MG63 (cell line): ENCODE measurements around the gene GRB10. TPM values are rescaled to one million over a fixed set of nuclear protein-coding genes. Genes with fewer than 3 reads are reported as not detected.
"Not testable (repeated sequence)": the region's sequence is repeated elsewhere in the genome, so short reads cannot be mapped to it uniquely, and the experiment has no call there.

Source experiments
- DNase-seq: peaks from one replicate; pipeline ENCODE4 v3.0.0-alpha.2; 2020
- H3K27me3 ChIP-seq: fragments of 250-450 bp; sonication (Bioruptor Pico); 2 replicates; pipeline ENCODE4 v1.5.1; 2020; ENCODE audit warnings: mild to moderate bottlenecking, moderate library complexity
- H3K36me3 ChIP-seq: fragments of 250-450 bp; sonication (Bioruptor Pico); 2 replicates; pipeline ENCODE4 v1.5.1; 2020; ENCODE audit warnings: mild to moderate bottlenecking, moderate library complexity
- H3K4me3 ChIP-seq: fragments of 250-450 bp; sonication (Bioruptor Pico); 2 replicates; pipeline ENCODE4 v1.5.1; 2020; ENCODE audit warnings: mild to moderate bottlenecking, moderate library complexity
- H3K9me3 ChIP-seq: fragments of 250-450 bp; sonication (Bioruptor Pico); 2 replicates; pipeline ENCODE4 v1.5.1; 2020; ENCODE audit warnings: mild to moderate bottlenecking, moderate library complexity
- total RNA-seq: library from RNA; depleted of rRNA; stranded (reverse); fragments of >200 nt; shearing (Covaris generic); gene quantifications from 2 replicates; pipeline ENCODE4 v1.2.3, GENCODE V29; 2014; ENCODE audit warnings: low replicate concordance

Gene GRB10
- total RNA-seq, 1 experiment from 2014 or later = 33.1 TPM

DNA sequence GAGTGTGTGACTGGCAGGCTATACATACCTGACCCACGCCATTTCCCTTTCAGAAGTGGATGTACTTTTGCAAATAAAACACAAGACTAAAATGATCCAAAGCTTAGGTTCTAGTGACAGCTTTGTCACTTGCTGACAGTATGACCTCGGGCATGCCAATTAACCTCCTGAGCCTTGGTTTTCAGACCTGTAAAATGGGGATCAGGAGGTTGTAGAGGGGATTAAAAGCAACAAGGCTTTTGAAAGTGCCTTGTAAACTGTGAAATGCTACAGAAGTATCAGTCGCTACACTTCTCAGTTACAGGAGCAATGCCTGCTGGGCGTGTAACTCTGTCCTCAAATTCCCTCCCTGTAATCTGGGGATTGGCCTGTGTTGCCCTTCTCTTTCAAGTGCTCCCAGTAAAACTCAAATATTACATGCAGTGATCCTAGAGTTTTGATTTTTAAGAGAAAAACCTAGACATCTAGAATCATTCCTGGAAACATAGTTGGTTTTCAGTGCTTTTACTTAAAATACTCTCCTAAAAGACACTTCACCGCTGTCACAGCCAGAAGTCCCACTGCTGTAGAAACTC is 8.8 kb upstream of the GRB10 start:
- no peaks in the 10 kb centered on the region for H3K9me3 ChIP-seq
- no peak for DNase-seq
- no peaks in the 10 kb centered on the region for H3K27me3 ChIP-seq
- peaks cover 16% of the 10 kb centered on the region for H3K36me3 ChIP-seq
- peak overlapping the region; percentile 78 for H3K4me3 ChIP-seq

DNA sequence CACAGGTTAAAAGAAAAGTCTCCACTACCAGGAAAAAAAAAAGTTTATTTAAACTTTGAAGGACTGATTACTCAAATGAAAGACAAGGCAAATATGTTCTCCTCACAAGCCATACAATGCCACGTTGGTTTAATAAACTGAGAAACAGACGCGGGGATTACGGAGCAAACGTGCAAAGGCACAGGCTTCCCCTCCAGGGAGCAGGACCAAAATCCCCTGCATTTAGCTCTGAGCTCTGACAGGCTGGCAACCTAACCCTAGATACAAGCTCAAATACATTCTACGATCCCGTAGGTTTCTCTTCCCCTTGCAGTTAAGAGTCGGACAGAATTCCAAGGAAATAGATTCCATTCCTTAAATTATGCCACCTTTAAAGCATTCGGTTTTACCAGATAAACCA is 7.7 kb upstream of the GRB10 start:
- H3K9me3 ChIP-seq = no peaks in the 10 kb centered on the region
- no peak for DNase-seq
- peaks cover 16% of the 10 kb centered on the region for H3K36me3 ChIP-seq
- no peaks in the 10 kb centered on the region for H3K27me3 ChIP-seq
- no peak overlapping the region; the same call in 1 of the 2 replicates for H3K4me3 ChIP-seq

DNA sequence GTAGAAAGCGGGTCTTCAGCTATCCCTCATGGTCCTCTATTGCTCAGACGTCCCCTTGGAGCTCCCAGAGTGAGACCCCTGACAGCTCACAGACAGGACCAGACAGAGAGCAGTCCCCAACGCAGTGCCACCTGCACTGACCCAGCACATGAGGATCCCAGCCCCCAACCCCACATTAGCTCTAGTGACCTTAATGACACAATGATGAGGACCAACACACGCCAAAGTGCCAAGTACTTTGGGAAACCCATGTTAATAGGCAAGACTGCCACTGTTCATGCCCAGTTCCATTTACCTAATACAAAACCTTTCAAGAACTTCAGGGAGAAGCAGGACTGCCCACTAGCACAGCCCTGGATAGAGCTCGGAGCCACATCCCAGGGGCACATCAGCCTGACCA is 5.7 kb upstream of the GRB10 start:
- H3K9me3 ChIP-seq = no peaks in the 10 kb centered on the region
- H3K36me3 ChIP-seq = peaks cover 16% of the 10 kb centered on the region
- H3K4me3 ChIP-seq = no peak overlapping the region
- no peaks in the 10 kb centered on the region for H3K27me3 ChIP-seq
- no peak for DNase-seq

DNA sequence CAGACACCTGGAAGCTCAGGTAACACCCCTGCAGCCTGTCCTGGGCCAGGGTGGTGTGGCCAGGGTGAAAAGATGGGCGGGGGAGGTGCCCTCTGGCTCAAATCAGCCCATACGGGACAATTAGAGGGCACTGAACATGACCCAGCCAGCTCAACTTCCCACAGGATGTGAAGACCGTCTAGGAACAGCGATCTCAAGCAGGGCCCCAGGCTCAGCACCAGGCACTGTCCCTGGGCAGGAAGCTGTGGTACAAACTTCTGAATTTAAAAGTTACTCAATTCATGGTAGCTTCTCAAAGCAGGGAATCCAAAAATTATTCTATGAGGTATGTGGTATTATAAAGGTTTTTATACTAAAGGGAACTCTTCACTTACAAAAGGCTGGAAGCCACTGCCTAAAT is 5.1 kb upstream of the GRB10 start:
- Histone ChIP-seq H3K9me3 (no peaks in the 10 kb centered on the region), H3K27me3 (no peaks in the 10 kb centered on the region), H3K36me3 (peaks cover 16% of the 10 kb centered on the region), H3K4me3 (no peak overlapping the region)
- DNase-seq = no peak

DNA sequence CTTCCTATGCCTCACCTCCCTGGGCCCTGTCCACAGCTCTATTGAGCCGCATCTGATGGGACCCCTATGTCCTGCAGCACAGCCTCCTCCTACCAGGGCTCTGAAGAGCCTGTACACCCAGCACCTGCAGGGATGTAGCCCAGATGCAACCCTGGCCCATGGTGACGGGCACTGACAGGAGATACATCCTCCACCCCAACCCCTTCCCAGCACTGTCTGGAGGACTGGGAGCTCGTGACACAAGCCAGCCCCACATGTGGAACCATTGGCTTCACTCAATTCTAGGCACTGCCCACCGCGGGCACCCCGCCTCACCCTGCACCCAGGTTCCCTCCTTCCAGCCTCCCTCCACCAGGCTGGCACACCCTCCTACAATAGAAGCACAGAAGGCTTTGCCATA is 2.6 kb upstream of the GRB10 start:
- Histone ChIP-seq H3K4me3 (no peak overlapping the region), H3K27me3 (no peaks in the 10 kb centered on the region), H3K36me3 (peaks cover 9% of the 10 kb centered on the region), H3K9me3 (no peaks in the 10 kb centered on the region)
- no peak for DNase-seq

DNA sequence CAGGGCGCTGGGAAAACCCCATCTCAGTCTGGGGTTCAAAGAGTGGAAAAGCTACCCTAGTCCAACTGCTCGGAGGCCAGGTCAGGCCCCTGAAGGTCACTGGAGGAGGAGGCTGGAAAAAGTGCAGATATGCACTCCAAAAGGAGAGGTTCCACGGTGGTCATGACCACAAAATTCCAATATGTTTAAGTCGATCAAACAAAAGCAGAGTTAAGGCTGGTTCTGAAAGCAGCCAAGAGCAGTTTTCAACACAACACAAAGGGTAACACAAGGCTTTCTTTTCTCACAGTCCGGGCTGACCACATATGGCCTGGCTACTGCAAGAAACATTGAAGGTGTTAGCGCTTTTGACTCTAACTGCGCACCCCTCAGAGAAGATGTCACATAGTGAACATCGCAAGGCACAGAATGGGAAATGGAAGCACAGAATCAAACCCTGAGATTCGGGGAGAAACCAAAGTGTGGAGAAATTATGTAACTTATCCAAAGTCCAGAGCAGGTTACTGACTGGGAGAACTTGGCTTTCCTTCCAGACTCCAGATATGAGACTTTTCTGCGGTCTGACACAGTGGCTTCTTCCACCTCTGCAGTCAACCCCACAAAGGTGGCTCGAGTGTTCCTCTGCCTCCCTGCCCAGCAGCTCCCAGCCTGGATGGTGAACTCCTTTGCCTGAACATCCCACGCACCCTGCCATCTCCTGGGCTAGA is 1.3 kb upstream of the GRB10 start:
- Histone ChIP-seq H3K36me3 (peaks cover 3% of the 10 kb centered on the region; the same call in 1 of the 2 replicates), H3K4me3 (no peak overlapping the region), H3K9me3 (no peaks in the 10 kb centered on the region), H3K27me3 (no peaks in the 10 kb centered on the region)
- DNase-seq = no peak

DNA sequence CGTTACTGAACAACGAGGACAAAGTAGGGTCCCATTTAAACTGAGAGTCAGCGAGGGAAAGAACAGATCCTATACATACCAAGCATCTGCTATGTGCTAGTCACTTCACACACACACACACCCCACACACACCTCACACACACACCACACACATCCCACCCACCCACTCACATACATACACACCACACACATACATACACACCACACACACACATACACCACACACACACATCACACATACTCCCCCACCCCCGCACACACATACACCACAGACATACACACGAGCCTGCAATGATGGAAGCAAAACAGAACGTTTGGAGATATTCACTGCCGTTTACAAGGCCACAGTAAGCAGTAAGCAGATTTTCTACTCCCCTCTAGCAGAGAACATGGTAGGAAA is 607 bp upstream of the GRB10 start:
- Histone ChIP-seq H3K36me3 (no peaks in the 10 kb centered on the region), H3K27me3 (no peaks in the 10 kb centered on the region), H3K4me3 (no peak overlapping the region), H3K9me3 (no peaks in the 10 kb centered on the region)
- DNase-seq = no peak

DNA sequence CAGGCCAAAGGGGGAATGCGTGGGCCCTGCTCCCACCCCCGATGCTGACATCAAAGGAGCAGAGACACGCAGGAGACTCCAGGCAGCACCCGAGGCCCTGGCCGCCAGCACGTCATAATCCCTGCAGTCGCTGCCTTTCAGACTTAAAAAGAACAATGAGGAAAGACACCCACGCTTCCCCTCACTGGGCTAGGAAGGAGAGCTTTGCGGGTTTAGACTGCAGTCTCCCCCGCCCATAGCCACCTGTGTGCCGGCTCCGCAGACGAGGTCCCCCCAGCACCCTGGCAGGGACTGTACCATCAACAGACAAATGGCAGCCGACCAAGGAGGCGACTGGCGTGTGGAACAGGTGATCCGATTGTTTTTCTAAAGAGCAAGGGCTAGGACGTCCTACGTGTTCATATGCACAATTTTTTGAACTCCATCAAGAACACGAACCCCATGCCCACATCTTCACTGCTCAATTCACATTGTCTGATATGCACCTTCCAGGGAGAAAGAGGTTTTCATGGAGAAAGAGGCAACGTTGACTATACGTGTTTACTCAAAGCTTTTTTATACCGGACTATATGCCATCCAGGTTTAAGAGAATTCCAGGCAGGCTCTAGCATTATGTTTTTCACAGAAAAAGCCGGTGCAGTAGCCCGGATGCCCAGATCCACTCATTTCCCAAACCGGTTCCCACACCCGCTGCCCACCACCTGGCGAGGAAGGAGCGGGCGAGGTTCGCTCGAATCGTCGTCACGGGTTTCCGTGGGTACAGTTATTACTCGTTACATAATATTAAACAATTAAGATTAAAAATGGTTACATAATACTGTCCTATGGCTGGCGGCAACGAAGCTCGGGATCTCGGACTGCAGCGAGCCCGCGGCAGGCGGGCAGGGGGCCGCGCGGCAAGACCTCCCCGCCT is 1.1 kb downstream of the GRB10 start:
- H3K9me3 ChIP-seq = no peaks in the 10 kb centered on the region
- H3K36me3 ChIP-seq = no peaks in the 10 kb centered on the region
- no peaks in the 10 kb centered on the region for H3K27me3 ChIP-seq
- H3K4me3 ChIP-seq = no peak overlapping the region
- DNase-seq = no peak

DNA sequence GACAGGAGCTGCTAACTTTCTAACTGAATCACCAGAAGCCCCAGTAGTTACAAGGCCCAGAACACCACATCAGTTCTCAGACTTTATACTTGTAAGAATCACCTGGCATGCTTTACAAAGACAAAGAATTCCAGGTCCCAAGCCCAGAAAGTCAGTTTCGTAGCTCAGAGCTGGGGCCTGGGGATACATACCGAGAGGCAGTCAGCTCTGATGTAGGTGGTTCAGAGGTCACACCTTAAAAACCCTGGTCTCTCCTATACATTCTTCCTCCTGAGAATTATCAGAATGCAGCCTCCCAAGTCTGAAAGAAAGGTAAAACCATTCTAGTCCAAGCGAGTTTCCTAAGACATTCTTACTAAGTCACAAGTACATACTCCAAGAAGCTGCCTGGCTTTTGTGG is 2.3 kb downstream of the GRB10 start:
- no peak for DNase-seq
- no peaks in the 10 kb centered on the region for H3K36me3 ChIP-seq
- H3K9me3 ChIP-seq = no peaks in the 10 kb centered on the region
- no peaks in the 10 kb centered on the region for H3K27me3 ChIP-seq
- no peak overlapping the region for H3K4me3 ChIP-seq

DNA sequence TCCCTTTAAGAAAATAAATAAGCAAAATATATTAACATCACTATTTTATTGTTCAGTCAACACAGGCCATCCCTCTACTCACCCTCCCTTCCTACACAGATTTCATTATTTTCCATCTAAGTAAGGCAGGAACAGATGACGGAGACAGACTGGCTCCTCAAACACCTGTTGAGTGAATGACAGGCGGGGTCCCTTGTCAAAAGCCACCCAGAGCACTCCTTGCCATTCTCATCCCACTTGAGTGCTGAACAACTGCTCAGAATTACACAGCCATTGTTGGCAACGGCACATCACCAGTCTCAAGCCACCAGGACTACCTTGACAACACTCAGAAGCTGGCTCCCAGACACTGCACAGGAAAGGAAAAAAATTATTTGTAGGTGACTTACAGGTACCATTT is 3.3 kb downstream of the GRB10 start:
- H3K27me3 ChIP-seq = no peaks in the 10 kb centered on the region
- no peak for DNase-seq
- H3K4me3 ChIP-seq = no peak overlapping the region
- H3K36me3 ChIP-seq = no peaks in the 10 kb centered on the region
- no peaks in the 10 kb centered on the region for H3K9me3 ChIP-seq

DNA sequence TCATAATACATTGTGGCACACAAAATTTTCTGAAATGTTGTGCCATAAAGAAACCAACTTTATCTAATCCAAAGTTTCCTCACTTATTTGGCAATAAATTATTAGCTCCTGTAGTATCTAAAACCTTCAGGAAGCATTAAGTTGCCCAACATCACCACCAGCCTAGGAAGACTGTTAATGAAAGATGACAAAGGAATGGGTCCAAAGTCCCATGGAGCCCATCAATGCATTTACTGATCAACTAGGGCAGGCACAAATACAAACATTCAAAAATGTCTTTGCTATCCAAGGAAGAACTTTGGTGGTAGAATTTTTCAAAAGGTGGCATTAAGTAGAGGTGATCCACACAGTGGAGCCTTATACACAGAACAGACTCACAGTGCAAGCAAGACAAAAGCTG is 4.5 kb downstream of the GRB10 start:
- Histone ChIP-seq H3K9me3 (no peaks in the 10 kb centered on the region; the same call in 1 of the 2 replicates), H3K27me3 (no peaks in the 10 kb centered on the region), H3K4me3 (no peak overlapping the region), H3K36me3 (no peaks in the 10 kb centered on the region)
- no peak for DNase-seq

DNA sequence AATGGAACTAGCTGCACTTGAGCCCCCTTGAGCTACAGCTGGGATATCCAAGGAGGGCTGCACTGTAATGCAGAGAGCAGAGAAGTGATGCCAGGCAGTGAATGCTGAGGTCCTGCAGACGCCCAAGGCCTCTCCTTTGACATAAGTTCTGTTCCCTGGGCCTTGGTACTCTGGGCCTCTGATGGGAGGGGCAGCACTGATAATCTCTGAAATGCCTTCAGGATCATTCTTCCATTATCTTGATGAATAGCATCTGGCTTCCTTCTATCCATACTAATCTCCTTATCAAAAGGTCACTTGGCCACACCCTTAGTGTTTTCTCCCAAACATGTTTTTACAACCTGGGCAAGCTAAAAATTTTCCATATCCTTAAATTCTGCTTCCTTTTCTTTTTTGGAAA is 6.9 kb downstream of the GRB10 start:
- Histone ChIP-seq H3K4me3 (no peak overlapping the region), H3K27me3 (no peaks in the 10 kb centered on the region), H3K9me3 (no peaks in the 10 kb centered on the region; the same call in 1 of the 2 replicates), H3K36me3 (no peaks in the 10 kb centered on the region)
- no peak for DNase-seq

DNA sequence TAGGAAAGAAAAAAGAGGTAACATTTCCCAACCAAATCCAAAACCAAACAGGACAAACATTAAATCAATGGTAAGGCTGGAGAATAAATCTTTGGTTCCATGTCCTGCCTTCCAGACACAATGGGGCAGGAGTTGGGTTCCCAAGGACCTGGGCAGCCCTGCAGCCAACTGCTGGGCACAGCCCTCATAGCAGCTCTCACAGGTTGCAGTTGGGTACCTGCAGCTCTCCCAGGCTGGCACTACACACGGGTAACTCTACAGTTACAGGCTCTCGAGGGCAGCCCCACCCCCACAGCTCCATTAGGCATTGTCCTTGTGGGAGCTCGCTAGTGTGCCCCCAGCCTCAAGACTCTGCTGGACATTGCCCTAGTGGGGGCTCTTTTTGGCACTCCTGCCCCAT is 7.5 kb downstream of the GRB10 start:
- no peak for DNase-seq
- Histone ChIP-seq H3K36me3 (no peaks in the 10 kb centered on the region), H3K9me3 (no peaks in the 10 kb centered on the region; the same call in 1 of the 2 replicates)

DNA sequence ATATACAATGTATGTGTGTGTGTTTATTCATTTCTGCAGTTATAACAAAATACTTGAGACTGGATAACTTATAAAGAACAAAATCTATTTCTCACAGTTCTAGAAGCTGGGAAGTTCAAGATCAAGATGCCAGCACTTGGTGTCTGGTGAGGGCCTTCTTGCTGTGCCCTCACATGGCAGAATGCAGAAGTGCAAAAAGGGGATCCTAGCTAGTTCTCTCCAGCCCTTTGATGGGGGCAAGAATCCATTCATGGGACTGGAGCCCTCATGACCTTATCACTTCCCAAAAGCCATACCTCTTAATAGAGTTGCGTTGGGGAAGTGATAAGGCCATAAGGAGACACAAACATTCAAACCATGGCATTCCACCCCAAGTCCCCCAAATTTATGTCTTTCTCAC is 8.4 kb downstream of the GRB10 start:
- H3K9me3 ChIP-seq = no peaks in the 10 kb centered on the region; the same call in 1 of the 2 replicates
- no peak for DNase-seq
- no peaks in the 10 kb centered on the region for H3K27me3 ChIP-seq
- H3K36me3 ChIP-seq = no peaks in the 10 kb centered on the region
- no peak overlapping the region for H3K4me3 ChIP-seq

More for the DNA sequence above, 7.5 kb downstream of the GRB10 start:
- Histone ChIP-seq H3K4me3 (no peak overlapping the region), H3K27me3 (no peaks in the 10 kb centered on the region)

DNA sequence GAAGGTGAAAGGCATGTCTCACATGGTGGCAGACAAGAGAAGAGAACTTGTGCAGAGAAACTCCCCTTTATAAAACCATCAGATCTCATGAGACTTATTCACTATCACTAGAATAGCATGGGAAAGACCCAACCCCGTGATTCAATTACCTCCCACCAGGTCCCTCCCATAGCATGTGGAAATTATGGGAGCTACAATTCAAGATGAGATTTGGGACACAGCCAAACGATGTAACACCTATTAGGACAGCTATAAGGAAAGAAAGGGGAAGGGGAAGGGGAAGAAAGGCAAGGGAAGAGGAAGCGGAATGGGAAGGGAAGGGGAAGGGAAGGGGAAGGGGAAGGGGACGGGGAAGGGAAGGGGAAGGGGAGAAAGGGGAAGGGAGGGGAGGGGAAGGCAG is 9.6 kb downstream of the GRB10 start:
- not testable (repeated sequence) for H3K36me3 ChIP-seq, H3K4me3 ChIP-seq

DNA sequence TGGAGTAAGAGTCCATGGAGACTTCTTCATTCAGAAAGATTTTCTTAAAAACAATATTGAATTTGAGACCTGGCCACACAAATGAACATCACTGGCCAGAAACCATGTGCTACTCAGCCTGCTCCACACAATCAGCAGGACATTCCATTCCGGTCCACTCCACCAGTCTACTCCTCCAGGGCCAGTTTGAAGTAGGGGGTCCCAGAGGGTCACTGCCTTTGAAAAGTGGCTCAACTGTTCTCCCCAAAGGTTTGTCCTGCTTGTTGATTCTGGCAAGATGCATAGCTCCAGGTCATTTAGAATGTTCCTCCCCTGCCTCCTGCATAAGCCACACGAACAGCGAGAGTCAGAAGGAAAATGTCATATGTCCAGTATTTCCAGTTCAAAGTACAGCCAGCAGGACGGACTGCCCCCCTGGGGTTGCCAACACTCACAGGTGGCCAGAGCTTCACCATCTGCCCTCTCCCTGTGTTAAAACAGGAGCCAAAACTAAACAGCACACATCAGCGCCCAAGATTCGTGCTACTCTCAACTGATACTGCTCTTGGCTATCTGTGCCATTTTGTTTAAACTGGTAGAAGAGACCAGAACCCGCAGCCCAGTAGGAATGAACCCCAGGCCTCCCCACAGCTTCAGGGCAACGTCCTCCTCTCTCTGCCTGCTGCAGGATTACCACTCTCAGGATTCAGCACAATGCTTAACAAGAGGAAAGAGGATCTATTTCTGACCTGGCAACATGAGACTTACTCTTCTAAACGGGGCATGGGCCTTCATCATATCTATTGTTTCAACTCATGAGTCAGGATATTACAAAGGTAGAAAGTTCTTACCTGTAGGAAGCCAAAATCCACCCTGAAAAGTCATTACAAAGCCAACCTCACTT is 11.3 kb downstream of the GRB10 start:
- Histone ChIP-seq H3K9me3 (no peaks in the 10 kb centered on the region; the same call in 1 of the 2 replicates), H3K27me3 (no peaks in the 10 kb centered on the region), H3K4me3 (no peak overlapping the region), H3K36me3 (no peaks in the 10 kb centered on the region)
- no peak for DNase-seq

More for the DNA sequence above, 9.6 kb downstream of the GRB10 start:
- not testable (repeated sequence) for H3K27me3 ChIP-seq, H3K9me3 ChIP-seq, DNase-seq
